GM18511 (cell line): Measurements from ENCODE around the gene MYRFL.

Experiments
- ATAC-seq: cut with Tn5 transposase; IDR thresholded peaks from one replicate; pipeline ENCODE4 v1.9.1; 2021; ENCODE audit warnings: mild to moderate bottlenecking, moderate library complexity; ENCODE audit not compliant: unreplicated experiment

Gene MYRFL

DNA sequence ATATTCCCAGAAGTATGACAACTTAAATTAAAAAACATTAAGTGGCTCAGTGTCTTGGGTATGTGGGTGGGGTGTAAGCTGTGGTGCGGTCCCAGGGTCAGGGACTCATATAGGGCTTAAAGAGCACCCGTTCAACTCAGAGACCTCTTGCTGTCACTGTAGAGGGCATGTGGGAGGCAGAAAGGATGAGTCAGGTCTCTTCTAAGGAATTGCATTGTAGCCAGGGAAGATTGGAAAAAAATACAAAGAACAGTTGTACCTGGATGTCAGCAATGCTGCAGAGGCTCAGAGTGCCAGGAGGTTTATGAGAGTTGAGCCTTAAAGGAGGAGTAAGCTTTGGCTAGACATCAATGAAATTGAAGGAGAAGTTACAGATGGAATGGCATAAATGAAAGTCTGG, 104.1 kb downstream of the MYRFL start:
- ATAC-seq: no peak

DNA sequence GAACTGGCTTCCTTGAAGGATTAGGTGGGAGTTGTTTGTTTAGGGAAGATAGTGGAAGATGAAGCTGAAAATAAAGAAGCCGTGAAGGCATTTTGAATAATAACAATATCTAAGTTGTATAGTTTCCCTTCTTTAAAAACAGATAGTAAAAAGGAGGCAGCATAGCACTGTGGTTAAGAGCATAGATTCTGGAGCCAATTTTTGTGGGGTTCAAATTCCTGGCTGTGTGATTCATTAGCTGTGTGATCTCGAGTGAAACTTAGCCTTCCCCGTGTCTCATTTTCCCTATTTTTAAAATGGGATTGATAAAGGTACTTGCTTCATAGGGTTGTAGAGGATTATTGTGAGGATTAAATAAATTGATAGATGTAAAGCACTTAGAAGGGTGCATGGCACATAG, 104.5 kb downstream of the MYRFL start:
- ATAC-seq: no peak

DNA sequence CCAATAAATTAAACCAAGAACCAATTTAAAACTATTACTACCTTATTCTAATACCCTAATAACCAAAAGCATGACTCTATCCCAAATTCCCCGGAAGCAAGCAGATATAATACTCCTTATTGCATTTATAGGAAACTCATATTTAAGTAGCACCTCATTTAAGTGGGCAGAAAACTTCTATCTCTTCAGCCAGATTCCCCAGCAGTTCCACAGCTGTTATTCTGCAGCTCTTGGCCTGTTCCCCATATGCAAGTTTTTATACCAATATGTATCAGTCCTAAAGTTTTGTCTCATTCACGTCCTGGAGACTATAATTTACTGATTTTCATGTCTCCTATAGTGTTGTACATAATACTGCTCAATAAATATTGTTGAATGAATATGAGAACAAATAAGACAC, 106.5 kb downstream of the MYRFL start:
- no peak for ATAC-seq

DNA sequence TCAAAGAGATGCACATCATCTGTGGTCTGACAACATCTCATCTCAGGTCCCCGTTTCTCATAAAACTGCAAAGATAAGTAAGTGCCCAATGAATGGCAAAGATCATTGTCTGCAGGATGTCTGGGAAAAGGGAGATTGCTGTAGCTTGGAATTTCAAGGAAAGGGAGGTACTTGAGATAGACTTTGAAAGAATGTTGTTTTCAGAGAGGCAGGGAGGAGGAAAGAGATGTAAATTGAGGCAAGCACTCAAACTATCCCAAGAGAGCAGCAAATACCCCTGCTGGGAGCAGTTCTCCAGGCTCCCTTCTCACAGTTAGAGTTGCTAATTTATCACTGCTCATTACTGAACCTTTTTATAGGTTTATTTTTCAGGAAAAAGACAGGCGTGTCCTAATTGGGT, 107.1 kb downstream of the MYRFL start:
- no peak for ATAC-seq

DNA sequence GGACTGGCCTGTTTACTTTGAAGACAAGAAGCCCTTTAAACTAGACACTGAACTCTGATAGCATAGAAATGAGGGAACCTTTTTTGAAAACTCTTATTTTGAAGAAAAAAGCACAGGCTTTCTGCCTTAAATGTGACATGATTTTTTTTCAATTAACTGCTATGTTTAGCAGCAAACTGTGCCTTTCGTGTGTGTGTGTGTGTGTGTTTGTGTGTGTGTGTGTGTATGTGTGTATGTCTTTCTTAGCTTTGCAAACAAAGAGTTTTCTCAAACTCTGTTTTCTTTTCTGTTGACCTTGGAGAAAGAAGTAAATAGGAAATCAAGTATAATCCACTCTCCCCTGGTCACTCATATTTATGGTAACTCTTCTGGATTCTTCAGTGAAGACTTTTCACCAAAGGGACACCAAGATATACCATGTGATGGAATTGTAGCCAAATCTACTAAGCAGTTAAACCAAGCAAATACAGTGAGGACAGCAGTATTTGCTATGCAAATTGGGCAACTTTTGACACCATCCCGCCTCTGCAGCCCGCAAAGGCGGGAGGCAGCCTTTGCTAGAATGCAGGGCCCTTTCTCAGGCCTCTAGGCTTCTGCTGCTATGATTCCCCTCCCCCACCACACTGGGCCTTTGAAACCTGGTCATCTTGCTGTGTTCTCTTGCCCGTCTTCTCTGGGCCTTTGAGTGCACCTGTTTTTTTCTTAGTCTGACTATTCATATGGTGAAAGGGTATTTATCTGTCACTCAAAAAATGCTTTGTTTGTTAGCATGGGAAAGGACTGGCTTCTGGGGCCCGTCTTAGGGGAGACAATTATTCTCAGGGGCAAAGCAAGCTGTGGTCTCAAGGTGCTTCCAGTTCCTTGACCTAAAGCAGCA, 107.9 kb downstream of the MYRFL start:
- no peak for ATAC-seq

DNA sequence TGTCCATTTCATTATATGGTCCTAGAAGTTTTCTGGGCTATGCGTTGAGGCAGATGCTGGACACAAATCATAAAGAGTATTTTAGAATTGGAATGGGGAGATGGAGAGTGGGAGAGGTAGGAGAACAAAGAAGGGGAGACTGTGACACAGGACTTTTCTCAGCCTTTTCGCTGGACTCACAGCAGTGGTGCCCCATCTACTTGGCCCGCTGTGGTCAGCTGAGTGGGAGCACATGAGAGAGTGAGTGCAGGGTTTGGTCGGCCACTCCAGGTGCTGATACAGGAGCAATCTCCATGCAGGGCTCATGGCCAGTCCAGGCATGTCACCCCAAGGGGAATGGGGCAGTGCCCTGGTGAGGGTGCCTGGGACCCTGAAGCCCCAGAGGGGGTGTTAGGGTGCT, 109.0 kb downstream of the MYRFL start:
- ATAC-seq: no peak

DNA sequence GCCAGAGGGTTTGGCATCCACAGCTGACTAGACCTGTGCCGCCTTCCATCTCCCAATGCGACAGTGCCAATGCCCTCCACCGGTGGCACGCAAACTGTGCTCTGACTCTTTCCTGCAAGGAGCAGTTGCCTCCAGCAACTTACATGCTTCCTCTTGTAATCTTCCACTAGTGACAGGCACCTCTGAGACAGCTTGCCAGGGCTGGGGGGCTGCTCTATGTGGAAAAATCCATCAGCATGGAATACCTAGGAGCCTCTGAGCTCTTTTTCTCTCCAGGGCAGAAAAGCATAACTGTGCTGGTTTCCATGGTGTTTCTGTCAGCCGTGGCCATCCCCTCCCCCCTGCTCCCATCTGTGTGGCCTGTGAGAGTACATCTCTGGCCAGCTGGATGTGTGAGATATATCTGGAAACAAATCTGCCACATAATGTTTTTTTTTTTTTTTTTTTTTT, 110.6 kb downstream of the MYRFL start:
- no peak for ATAC-seq

DNA sequence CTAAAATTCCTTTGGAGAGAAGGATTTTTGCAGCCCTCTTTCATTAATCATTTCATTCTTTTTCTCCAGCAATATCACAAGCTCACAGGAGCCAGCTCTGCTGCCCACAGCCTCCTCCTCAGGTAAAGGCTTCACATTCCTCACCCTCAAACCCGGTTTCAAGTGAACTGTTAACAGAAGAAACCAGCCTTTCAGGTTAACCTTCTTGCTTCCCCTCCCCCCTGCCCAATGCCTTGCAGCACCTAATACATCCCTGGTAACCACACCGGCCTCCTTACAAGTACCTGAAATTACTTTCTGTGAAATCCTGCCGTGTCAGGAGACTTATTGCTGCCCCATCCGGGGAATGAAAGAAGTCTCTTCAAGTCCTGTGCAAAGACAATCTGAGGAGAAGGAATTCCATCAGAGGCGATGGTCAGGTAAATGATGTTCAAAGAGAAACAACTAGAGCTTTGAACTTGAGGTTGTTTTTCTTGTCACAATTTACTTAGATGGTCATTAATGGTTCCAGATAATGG, 111.2 kb downstream of the MYRFL start:
- no peak for ATAC-seq

DNA sequence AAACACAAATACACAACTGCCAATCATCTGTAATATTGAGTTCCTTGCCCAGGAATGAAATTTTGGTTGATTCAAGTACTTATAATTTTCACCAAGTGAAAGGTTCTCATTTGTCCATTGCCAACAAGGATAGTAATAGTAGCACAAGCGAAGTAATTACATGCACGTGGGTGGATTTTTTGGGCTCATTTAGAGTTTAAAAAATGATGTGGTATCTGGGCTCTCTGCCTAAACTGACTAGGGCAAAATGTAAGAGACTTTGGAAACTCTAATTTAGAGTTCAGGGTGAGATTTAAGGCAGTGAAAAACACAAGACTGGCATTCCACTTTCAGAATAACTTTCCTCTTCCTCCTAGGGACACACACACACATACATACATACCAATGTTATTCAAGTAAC, 111.7 kb downstream of the MYRFL start:
- no peak for ATAC-seq

DNA sequence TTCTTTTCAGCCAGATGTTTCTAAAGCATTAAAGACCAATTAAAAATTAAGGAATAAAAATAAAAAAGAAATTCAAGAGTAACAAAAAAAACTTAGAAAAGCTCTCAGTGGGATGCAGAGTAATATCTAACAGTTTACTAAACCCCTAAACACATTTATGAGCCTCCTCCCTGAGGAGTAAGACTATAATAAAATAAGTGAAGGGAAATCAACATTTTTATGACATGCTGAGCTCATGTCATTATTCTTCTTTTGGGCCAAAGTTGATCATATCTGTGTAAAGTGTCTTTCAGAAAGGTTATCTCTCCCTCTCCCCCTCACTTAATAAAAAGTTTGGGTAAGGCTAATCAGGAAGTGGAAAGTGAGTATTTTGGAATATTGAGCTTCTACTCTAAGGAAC, 122.1 kb downstream of the MYRFL start:
- ATAC-seq: no peak

DNA sequence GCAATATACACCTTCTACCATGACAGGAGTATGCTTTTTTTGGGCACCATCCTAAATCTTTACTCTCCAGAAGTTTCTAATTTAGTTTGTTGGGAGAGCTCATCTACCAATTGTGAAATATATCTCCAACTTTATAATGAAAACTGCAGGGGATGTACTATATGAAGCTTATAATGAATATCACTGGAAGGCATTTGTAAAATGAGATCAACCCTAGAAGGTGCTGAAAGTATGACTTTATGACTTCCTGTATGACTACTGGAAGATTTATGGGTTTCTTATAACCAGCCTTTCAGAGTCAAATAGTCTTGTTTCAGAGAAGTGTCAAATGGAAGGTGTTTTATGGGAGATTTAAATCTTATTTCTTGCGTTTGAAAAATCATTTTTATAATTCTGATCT, 122.9 kb downstream of the MYRFL start:
- ATAC-seq: no peak

DNA sequence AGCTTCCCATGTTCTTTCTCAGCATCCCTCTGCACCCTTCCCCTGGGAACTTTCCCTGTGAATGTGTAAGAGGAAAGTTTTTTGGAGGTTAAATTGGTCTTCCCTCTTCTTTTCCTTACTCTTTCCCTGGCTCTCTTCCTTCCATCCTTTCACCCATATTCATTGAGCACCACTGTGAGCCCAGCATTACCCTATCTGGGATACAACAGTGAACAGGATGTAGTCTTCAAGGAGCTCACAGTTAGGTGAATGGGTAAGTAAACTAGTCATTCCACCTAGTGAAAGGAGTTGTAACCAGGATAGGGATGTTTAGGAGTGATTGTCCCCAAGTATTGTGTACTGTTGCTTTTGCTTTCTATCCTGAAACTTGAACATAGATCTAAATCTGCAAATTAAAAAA, 123.8 kb downstream of the MYRFL start:
- ATAC-seq: no peak

DNA sequence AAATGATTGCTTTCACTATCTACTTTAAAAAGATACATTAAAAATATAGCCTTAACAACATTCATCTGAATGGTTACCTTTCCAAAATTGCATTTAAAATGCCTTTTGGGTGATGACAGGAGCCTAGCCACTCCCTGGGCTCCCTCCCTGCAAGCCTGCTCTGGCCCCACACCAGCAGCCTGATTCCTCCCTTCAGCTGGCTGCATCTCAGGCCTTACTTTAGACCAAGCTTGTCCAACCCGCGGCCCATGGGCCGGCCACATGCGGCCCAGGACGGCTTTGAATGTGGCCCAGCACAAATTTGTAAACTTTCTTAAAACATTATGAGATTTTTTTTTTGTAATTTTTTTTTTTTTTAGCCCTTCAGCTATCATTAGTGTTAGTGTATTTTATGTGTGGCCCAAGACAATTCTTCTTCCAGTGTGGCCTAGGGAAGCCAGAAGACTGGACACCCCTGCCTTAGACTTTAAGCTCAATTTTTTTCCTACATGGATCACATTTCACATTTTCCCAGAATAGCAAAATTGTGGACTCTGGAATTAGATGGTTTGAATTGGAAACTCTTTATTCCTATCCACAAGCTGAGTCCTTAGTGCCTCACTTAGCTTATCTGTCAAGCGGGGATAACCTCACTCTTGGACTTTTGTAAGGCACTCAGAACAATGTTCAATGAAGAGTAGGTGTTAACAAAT, 124.4 kb downstream of the MYRFL start:
- no peak for ATAC-seq

DNA sequence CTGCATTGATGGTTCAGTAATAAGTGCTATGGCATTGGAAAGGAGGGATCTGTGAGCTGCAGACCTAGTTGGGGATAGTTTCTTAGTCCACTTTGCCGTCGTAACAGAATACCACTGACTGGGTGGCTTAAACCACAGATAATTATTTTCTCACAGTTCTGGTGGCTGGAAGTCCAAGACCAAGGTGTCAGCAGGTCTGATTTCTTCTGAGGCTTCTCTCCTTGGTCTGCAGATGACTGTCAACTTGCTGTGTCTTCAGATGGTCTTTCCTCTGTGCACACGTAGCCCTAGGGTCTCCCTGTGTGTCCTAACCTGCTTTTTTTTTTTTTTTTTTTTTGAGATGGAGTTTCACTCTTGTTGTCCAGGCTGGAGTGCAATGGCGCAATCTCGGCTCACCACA, 126.1 kb downstream of the MYRFL start:
- ATAC-seq: no peak

DNA sequence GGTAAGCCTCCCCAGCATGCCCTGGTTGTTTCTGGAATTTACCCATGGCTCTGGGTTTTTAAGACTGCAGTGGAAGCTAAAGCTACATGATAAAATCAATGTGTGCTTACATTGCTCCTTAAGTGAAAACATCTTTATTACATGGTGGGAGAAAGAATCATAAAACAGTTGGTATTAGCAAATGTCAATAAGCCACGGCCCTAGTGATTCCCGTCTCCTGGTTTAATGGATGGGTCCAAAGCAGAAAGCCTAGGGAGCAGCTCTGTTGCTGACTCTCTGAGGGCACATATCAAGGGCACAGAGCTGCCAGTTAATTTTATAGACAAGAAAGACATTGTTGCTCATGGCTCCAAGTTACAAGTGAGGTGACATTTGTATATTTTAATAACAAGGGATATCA, 127.9 kb downstream of the MYRFL start:
- ATAC-seq: no peak

DNA sequence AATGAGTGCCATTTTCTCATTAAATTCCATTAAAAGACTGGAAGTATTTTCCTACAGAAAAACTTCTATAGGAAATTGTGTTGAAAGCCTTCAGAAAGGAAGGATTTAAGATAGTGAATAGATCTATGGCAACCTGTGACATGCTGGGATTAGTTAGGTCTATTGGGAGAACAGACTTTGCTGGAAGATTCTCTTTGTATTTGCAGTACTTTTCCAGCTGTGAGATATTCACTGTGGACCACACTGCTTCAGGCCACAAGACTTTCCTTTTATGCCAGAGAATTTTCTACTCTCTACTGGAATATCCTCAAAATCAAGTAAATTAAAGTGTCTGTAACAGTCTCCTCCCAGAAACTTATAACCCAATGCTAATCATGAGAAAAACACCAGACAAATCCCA, 136.2 kb downstream of the MYRFL start:
- ATAC-seq: no peak

DNA sequence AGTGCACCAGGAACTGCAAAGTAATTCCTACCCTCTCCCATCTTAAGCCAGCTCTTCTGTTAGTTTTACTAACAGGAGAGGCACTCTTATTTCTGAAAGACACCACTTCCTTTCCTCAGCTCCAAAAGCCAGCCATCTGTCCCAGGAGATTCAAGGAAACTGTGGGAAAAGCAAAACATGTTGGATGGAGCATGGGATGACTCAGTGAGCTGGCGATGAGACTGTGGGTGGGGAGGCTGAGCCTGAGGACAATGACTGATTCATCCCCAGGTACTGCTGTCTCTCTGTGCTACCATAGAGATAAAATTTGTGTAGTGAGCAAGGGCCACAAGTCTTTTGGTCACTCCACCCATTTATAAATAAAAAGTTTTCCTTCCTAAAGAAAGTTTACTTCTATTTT, 141.4 kb downstream of the MYRFL start:
- no peak for ATAC-seq

DNA sequence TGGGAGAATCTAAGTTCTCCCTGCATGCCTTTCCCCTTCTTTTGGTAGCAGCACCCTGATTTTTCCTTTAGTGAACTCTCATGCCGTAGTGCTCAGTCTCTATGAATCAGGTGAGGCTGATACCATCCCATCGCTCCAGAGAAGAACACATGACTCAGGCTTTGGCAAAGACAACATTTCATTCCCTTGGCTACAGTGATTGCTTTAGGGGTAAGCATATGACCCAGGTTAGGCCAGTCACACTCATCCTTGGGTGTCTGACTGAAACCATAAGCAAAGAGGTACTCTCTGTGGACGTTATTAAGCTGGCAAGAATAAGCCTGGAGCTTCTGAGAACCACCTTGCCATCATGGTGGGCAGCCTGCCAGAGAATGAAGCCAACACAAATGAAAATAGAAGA, 141.8 kb downstream of the MYRFL start:
- no peak for ATAC-seq

DNA sequence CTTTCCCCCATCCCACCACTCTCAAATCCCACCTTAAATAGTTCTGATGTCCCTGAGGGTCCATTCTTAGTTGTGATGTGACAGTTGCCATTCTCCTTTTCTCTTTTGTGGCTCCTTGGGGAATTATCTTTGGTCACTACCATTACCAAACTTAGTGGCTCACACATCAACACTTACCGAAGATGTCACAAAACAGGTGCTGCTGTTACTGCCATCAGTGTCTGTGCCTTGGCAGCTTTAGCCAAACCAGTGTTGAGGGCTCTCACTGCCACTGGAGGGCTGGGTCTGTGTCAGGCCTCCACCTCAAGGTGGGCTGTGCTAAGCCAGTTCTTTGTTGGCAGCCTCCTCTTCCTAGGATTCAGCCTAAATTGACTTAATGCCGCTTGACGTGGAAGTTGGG, 144.0 kb downstream of the MYRFL start:
- no peak for ATAC-seq

DNA sequence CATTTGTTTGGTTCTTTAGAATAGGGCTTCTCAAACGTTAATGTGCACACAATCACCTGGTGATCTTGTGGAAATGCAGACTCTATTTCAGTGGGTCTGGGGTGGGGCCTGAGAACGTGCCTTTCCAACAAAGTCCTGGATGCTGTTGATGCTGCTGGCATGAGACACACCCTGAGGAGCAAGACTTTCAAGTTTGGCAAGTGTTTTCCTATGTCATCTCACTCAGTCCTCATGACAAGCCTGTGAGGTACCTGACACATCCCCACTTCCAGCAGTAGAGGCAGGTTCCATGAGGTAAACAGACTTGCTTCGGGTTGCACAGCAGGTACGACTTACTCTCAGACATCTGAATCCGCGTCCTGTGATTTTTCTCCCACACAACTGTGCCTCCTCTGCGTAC, 147.1 kb downstream of the MYRFL start:
- ATAC-seq: no peak

DNA sequence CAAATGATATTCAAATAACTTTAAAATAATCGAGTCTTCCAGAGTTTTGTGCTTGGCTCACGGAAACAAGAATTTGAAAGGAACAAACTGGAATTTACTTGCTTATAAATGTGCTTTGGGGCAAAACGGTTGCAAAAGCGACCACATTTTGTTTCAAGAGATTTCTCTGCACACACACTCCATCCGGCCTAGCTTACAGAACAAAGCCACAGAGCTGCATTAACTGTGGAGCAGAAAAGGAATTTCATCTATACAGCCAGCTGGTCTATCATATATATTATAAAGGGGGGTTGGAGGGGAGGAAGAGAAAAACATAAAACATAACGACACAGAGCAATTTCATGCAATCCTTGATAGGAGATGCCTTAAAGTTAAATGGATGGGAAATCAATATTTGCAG, 153.0 kb downstream of the MYRFL start:
- no peak for ATAC-seq

DNA sequence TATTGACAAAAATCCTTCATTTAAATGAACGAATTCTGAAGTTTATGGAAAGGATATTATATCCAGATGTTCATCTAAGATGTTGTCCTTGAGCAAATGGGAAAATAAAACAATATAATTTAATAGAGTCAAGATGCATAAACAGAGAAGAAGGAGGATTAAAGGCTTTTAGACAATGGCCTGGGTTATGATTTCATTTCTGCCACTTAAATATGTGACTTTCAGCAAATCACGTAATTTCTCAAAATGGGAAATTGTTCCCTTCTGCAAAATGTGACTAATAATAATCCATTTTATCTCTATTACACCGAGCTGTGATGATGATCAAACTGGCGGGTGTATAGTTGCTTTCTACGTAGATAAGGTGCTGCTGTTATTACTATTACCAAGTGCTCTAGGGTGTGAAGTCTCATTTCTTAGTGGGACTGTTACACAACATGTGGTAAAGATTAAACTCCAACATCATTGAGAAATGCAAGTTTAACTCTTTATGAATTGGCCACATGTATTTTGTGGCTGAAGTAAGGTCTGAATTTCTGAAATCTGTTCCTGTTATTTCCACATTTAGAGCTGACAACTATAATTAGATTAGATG, 157.0 kb downstream of the MYRFL start:
- no peak for ATAC-seq
